ENCODE data around the gene PALLD.

PALLD gene

GRCh38 chr4:168480931-168481611 lies 15.8 kb upstream of the PALLD start:
- no peaks in the 10 kb centered on the region for H3K36me3 ChIP-seq (ENCODE audit: control insufficient read depth, insufficient read depth, low read length)
- peaks cover 5% of the 10 kb centered on the region for H3K27me3 ChIP-seq (ENCODE audit: control insufficient read depth, insufficient read depth, low read length)
- H3K4me1 ChIP-seq (ENCODE audit: control insufficient read depth, insufficient read depth, low read length), result peaks cover 5% of the 10 kb centered on the region
- no peak overlapping the region for H3K9ac ChIP-seq (ENCODE audit: low read depth, low read length)
- H3K9me3 ChIP-seq (ENCODE audit: control insufficient read depth, insufficient read depth, low read length), result no peaks in the 10 kb centered on the region
- peak overlapping the region; percentile 74 for H3K4me3 ChIP-seq (ENCODE audit: low read depth, low read length)

DNA sequence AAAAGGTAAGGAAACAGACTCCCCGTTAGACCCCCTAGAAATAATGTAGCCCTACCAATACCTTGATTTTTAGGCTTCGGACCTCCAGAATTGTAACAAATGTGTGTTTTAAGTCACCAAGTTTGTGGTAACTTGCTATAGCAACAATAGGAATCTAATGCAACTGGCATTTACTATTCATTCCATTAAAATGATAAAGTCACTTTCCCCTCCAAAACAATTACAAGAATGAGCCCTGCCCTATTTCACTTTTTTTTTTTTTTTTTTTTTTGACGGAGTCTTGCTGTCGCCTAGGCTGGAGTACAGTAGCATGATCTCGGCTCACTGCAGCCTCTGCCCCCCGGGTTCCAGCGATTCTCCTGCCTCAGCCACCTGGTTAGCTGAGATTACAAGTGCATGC lies 13.0 kb upstream of the PALLD start:
- no peak overlapping the region for H3K9ac ChIP-seq (ENCODE audit: low read depth, low read length)
- no peak overlapping the region for H3K4me3 ChIP-seq (ENCODE audit: low read depth, low read length)
- no peaks in the 10 kb centered on the region for H3K36me3 ChIP-seq (ENCODE audit: control insufficient read depth, insufficient read depth, low read length)
- H3K27me3 ChIP-seq (ENCODE audit: control insufficient read depth, insufficient read depth, low read length), result peaks cover 5% of the 10 kb centered on the region
- peaks cover 2% of the 10 kb centered on the region for H3K4me1 ChIP-seq (ENCODE audit: control insufficient read depth, insufficient read depth, low read length)
- H3K9me3 ChIP-seq (ENCODE audit: control insufficient read depth, insufficient read depth, low read length), result no peaks in the 10 kb centered on the region

DNA sequence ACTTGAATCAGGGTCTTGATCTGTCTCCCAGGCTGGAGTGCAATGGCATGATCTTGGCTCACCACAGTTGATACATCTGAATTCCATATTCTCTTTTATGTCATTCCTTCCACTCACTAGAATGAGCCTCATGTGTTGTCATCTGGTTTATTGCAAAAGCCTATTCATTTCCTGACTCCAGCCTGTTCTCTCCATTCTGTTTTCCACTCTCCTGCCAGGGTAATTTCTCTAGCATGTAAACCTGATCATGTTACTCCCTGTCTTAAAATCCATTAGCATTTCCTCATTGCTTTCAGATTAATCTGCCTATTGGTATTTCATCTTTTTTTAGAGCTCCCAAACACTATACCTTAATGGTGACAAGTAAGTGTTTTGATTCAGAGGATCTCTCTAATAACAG lies 12.2 kb upstream of the PALLD start:
- H3K9ac ChIP-seq (ENCODE audit: low read depth, low read length), result no peak overlapping the region
- H3K4me1 ChIP-seq (ENCODE audit: control insufficient read depth, insufficient read depth, low read length), result peaks cover 2% of the 10 kb centered on the region
- H3K27me3 ChIP-seq (ENCODE audit: control insufficient read depth, insufficient read depth, low read length), result no peaks in the 10 kb centered on the region
- H3K9me3 ChIP-seq (ENCODE audit: control insufficient read depth, insufficient read depth, low read length), result no peaks in the 10 kb centered on the region
- no peak overlapping the region for H3K4me3 ChIP-seq (ENCODE audit: low read depth, low read length)
- H3K36me3 ChIP-seq (ENCODE audit: control insufficient read depth, insufficient read depth, low read length), result no peaks in the 10 kb centered on the region

GRCh38 chr4:168485156-168485910 lies 11.5 kb upstream of the PALLD start:
- Histone ChIP-seq H3K36me3 (ENCODE audit: control insufficient read depth, insufficient read depth, low read length) (no peaks in the 10 kb centered on the region), H3K27me3 (ENCODE audit: control insufficient read depth, insufficient read depth, low read length) (no peaks in the 10 kb centered on the region), H3K4me1 (ENCODE audit: control insufficient read depth, insufficient read depth, low read length) (peaks cover 2% of the 10 kb centered on the region), H3K9me3 (ENCODE audit: control insufficient read depth, insufficient read depth, low read length) (no peaks in the 10 kb centered on the region), H3K4me3 (ENCODE audit: low read depth, low read length) (no peak overlapping the region), H3K9ac (ENCODE audit: low read depth, low read length) (no peak overlapping the region)

DNA sequence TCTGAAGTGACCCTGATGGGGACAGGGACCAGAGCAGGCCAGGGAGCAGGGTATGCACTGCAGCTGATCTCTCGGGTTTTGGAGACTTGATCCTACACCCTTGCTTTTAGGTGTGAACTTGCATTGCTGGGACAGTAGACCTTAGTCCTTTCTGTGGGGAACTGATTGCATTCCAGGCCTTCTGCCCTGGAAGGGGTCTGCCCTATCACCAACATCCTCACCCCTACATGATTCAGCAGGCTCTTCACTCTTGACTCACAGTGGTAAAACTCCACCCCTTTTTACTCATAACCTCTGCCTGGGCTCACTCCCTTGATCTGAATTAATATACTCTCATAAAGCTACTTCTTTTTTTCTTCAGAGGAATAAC lies 10.0 kb upstream of the PALLD start:
- Histone ChIP-seq H3K36me3 (ENCODE audit: control insufficient read depth, insufficient read depth, low read length) (no peaks in the 10 kb centered on the region), H3K9ac (ENCODE audit: low read depth, low read length) (no peak overlapping the region), H3K4me3 (ENCODE audit: low read depth, low read length) (no peak overlapping the region), H3K4me1 (ENCODE audit: control insufficient read depth, insufficient read depth, low read length) (no peaks in the 10 kb centered on the region), H3K9me3 (ENCODE audit: control insufficient read depth, insufficient read depth, low read length) (no peaks in the 10 kb centered on the region), H3K27me3 (ENCODE audit: control insufficient read depth, insufficient read depth, low read length) (no peaks in the 10 kb centered on the region)

DNA sequence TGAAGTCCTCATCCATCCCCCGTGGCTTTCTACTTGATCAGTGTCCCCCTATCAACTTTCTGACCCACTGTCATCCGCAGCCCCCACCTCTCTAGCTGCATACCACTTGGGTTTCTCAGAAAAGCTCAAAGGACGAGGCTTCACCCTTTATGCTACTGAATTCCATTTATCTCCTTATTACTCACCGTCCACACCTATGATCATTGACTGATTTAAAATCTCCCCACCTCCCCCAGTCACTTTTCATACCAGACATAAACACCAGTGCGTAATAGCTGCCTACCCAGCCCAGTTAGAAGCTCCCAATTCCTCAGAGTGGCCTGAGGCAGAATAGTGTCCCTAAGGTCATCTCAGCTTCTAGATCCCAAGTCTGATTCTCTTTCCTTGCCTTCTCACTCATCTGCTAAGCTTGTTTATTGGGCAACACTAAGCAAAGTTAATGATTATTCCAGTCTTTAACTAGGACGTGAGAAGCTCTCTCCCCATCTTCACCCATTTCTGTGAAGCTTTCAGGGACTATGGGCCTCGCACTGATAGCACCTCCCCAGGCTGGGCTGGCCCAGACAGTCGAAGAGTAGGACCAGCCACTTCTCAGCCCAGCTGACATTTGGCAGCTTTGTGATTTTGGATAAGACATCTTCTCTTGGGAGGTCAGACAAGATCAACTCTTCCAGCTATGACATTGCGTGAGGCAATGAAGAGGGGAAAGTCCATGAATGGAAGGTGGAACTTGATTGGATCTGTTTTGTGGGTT lies 9.4 kb upstream of the PALLD start:
- H3K9ac ChIP-seq (ENCODE audit: low read depth, low read length), result no peak overlapping the region
- no peaks in the 10 kb centered on the region for H3K4me1 ChIP-seq (ENCODE audit: control insufficient read depth, insufficient read depth, low read length)
- no peaks in the 10 kb centered on the region for H3K36me3 ChIP-seq (ENCODE audit: control insufficient read depth, insufficient read depth, low read length)
- no peak overlapping the region for H3K4me3 ChIP-seq (ENCODE audit: low read depth, low read length)
- no peaks in the 10 kb centered on the region for H3K27me3 ChIP-seq (ENCODE audit: control insufficient read depth, insufficient read depth, low read length)
- no peaks in the 10 kb centered on the region for H3K9me3 ChIP-seq (ENCODE audit: control insufficient read depth, insufficient read depth, low read length)

- Histone ChIP-seq H3K4me1 (ENCODE audit: control insufficient read depth, insufficient read depth, low read length) (no peaks in the 10 kb centered on the region), H3K9me3 (ENCODE audit: control insufficient read depth, insufficient read depth, low read length) (no peaks in the 10 kb centered on the region), H3K36me3 (ENCODE audit: control insufficient read depth, insufficient read depth, low read length) (no peaks in the 10 kb centered on the region), H3K4me3 (ENCODE audit: low read depth, low read length) (no peak overlapping the region), H3K27me3 (ENCODE audit: control insufficient read depth, insufficient read depth, low read length) (no peaks in the 10 kb centered on the region), H3K9ac (ENCODE audit: low read depth, low read length) (no peak overlapping the region)
Observed at GRCh38 chr4:168488869-168489274, 8.0 kb upstream of the PALLD start.

DNA sequence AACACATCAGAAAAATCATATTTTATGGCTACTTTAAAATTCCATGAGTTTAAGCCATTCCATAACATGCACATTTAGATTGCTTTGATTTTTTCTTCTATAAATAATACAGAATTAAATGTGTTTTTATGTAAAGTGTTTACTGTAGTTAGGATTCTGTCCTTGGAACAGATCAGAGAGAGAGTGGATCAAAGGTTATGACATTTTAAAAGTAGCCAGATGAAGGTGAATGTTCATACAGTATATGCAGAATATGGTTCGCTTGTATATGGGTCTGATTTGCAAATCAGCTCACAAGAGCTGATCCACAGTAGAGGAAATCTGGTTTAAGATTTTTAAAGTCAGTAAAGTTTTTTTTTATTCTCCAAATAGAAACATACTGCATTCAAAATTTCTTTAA lies 7.2 kb upstream of the PALLD start:
- Histone ChIP-seq H3K27me3 (ENCODE audit: control insufficient read depth, insufficient read depth, low read length) (no peaks in the 10 kb centered on the region), H3K4me1 (ENCODE audit: control insufficient read depth, insufficient read depth, low read length) (no peaks in the 10 kb centered on the region), H3K36me3 (ENCODE audit: control insufficient read depth, insufficient read depth, low read length) (no peaks in the 10 kb centered on the region), H3K4me3 (ENCODE audit: low read depth, low read length) (no peak overlapping the region), H3K9ac (ENCODE audit: low read depth, low read length) (no peak overlapping the region), H3K9me3 (ENCODE audit: control insufficient read depth, insufficient read depth, low read length) (no peaks in the 10 kb centered on the region)

- Histone ChIP-seq H3K36me3 (ENCODE audit: control insufficient read depth, insufficient read depth, low read length) (no peaks in the 10 kb centered on the region), H3K9ac (ENCODE audit: low read depth, low read length) (no peak overlapping the region), H3K4me1 (ENCODE audit: control insufficient read depth, insufficient read depth, low read length) (no peaks in the 10 kb centered on the region), H3K9me3 (ENCODE audit: control insufficient read depth, insufficient read depth, low read length) (no peaks in the 10 kb centered on the region), H3K4me3 (ENCODE audit: low read depth, low read length) (no peak overlapping the region), H3K27me3 (ENCODE audit: control insufficient read depth, insufficient read depth, low read length) (no peaks in the 10 kb centered on the region)
Observed at GRCh38 chr4:168490711-168491110, 6.1 kb upstream of the PALLD start.

DNA sequence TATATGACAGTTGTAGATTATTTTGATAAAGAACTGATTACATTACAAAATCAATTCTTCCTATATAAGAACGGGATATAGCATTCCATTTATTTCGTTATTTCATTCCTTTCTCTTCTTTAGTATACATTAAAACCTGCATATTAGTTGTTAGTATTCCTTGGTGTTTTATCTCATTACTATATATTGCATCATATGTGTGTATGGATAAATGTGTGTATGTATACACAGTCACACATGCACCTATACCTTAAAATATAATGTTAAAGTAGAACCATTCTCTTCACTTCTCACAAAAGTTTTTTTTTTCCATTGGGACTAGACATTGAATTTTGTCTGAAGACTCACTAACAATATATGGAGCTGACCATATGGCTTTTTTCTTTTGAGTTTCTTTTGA lies 5.3 kb upstream of the PALLD start:
- Histone ChIP-seq H3K9ac (ENCODE audit: low read depth, low read length) (no peak overlapping the region), H3K36me3 (ENCODE audit: control insufficient read depth, insufficient read depth, low read length) (no peaks in the 10 kb centered on the region), H3K4me3 (ENCODE audit: low read depth, low read length) (no peak overlapping the region), H3K27me3 (ENCODE audit: control insufficient read depth, insufficient read depth, low read length) (no peaks in the 10 kb centered on the region), H3K9me3 (ENCODE audit: control insufficient read depth, insufficient read depth, low read length) (no peaks in the 10 kb centered on the region), H3K4me1 (ENCODE audit: control insufficient read depth, insufficient read depth, low read length) (no peaks in the 10 kb centered on the region)

- Histone ChIP-seq H3K4me1 (ENCODE audit: control insufficient read depth, insufficient read depth, low read length) (peaks cover 4% of the 10 kb centered on the region), H3K9ac (ENCODE audit: low read depth, low read length) (no peak overlapping the region), H3K27me3 (ENCODE audit: control insufficient read depth, insufficient read depth, low read length) (no peaks in the 10 kb centered on the region), H3K4me3 (ENCODE audit: low read depth, low read length) (no peak overlapping the region), H3K36me3 (ENCODE audit: control insufficient read depth, insufficient read depth, low read length) (no peaks in the 10 kb centered on the region), H3K9me3 (ENCODE audit: control insufficient read depth, insufficient read depth, low read length) (no peaks in the 10 kb centered on the region)
Observed at GRCh38 chr4:168498251-168498650, 1.4 kb downstream of the PALLD start.

DNA sequence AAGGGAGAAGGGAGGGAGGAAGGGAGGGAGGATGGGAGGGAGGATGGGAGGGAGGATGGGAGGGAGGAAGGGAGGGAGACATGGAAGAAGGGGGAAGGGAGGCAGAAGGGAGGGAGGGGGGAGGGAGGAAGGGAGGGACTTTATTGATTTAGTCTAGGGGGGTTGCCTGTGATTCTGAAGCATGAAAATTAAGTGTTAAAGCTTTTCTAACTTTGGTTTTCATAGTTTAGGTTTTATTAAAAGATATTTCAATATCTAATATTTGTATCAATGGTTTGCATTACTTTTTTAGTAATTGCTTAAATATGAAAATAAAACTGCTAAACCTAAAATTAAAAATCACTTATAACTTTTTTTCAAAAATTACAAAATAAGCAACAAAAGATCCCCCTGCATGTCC lies 2.4 kb downstream of the PALLD start:
- Histone ChIP-seq H3K4me3 (ENCODE audit: low read depth, low read length) (no peak overlapping the region), H3K4me1 (ENCODE audit: control insufficient read depth, insufficient read depth, low read length) (peaks cover 4% of the 10 kb centered on the region), H3K36me3 (ENCODE audit: control insufficient read depth, insufficient read depth, low read length) (no peaks in the 10 kb centered on the region), H3K9ac (ENCODE audit: low read depth, low read length) (no peak overlapping the region), H3K9me3 (ENCODE audit: control insufficient read depth, insufficient read depth, low read length) (no peaks in the 10 kb centered on the region), H3K27me3 (ENCODE audit: control insufficient read depth, insufficient read depth, low read length) (no peaks in the 10 kb centered on the region)
